HG02870 (cell line): ENCODE measurements around the gene KSR1.

ENCODE experiments used
- ATAC-seq: cut with Tn5 transposase; IDR thresholded peaks from one replicate; pipeline ENCODE4 v1.9.1; 2021; ENCODE audit warnings: mild to moderate bottlenecking, moderate library complexity; ENCODE audit not compliant: unreplicated experiment

Gene KSR1

GRCh38 chr17:27512511-27513346 lies 56.5 kb downstream of the KSR1 start:
- no peak for ATAC-seq

- no peak for ATAC-seq
These were observed 57.6 kb downstream of the KSR1 start for GRCh38 chr17:27513849-27514248.

GRCh38 chr17:27514595-27515413 lies 58.6 kb downstream of the KSR1 start:
- ATAC-seq = no peak

GRCh38 chr17:27518048-27518447 lies 61.8 kb downstream of the KSR1 start:
- no peak for ATAC-seq

- no peak for ATAC-seq
These were observed 62.6 kb downstream of the KSR1 start for GRCh38 chr17:27518545-27519521.

GRCh38 chr17:27519550-27519949 lies 63.3 kb downstream of the KSR1 start:
- peak; percentile 75 for ATAC-seq

GRCh38 chr17:27520491-27521185 lies 64.4 kb downstream of the KSR1 start:
- ATAC-seq = no peak

GRCh38 chr17:27521281-27522027 lies 65.2 kb downstream of the KSR1 start:
- no peak for ATAC-seq

- no peak for ATAC-seq
These were observed 65.9 kb downstream of the KSR1 start for GRCh38 chr17:27522028-27522635.

GRCh38 chr17:27523712-27524111 lies 67.5 kb downstream of the KSR1 start:
- ATAC-seq = no peak

- ATAC-seq = no peak
These were observed 68.3 kb downstream of the KSR1 start for GRCh38 chr17:27524594-27524993.

- no peak for ATAC-seq
These were observed 69.1 kb downstream of the KSR1 start for GRCh38 chr17:27525316-27525715.

GRCh38 chr17:27525836-27526603 lies 69.8 kb downstream of the KSR1 start:
- no peak for ATAC-seq

- peak; percentile 83 for ATAC-seq
These were observed 70.4 kb downstream of the KSR1 start for GRCh38 chr17:27526604-27527002.

- no peak for ATAC-seq
These were observed 73.1 kb downstream of the KSR1 start for GRCh38 chr17:27529230-27529796.

- ATAC-seq = no peak
These were observed 74.6 kb downstream of the KSR1 start for GRCh38 chr17:27530764-27531391.

- ATAC-seq = no peak
These were observed 75.3 kb downstream of the KSR1 start for GRCh38 chr17:27531469-27531961.
